ENCODE results near the gene CD40.

CD40 gene

DNA sequence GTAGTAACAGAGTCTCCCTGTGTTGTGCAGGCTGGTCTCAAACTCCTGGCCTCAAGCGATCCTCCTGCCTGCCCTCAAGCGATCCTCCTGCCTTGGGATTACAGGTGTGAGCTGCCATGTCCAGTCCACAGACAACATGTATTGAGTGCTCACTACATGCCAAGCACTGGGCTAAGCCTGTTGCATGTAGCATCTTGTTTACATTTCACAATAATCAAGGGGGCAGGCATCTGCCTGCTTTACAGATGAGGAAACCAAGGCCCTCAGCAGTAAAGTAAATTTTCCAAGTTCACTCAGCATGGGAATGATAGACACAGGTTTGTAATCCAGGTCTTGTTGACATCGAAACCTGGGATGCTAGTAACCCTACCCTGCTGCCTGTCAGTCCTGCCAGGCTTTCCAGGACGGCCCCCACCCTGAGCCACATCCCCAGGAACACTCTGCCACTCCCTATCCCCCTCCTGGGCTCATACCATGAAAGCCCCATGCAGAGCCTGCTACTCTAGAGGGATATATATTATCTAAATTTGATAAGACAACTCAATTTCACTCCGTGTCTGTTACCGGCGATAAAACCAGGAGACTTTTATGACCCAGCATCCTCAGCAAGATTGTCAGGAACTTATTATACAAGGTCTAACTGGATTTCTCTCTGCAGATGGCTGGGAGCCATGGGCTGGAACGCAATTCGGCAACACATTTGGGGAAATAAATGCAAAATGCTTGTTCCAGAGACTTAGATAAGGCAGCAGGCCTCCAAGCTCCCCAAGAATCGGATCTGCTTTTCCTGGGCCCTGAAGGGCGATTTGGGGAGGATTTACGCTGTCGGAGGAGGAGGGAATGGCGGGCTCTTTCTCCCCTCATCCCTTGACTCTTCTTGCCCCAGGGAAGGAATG is 30.4 kb downstream of the CD40 start:
- no peak for DNase-seq (ENCODE audit: low read depth, low spot score)

- no peak for DNase-seq (ENCODE audit: low read depth, low spot score)
These were observed 32.8 kb downstream of the CD40 start for GRCh38 chr20:46150943-46151342.

DNA sequence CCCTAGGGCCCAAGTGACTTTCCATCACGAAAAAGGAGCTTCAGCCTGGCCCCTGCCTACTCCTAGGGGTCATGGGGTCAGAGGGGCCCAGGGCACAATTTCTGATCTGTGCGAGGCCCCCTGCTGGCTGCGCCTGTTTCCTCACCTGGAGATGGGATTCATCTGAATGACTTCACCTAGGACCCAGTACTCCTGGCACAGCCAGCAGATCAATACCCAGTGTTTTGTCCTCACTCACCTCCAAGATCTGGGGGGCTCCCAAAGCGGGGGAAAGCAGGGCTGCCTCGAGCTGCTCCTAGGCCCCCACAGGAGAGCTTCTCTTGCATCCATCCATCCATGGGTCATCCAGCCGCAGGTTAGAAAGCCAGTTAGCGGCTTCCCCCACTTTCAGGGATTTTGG is 33.8 kb downstream of the CD40 start:
- peak; percentile 72 for DNase-seq (ENCODE audit: low read depth, low spot score)

- DNase-seq (ENCODE audit: low read depth, low spot score), result no peak
These were observed 34.9 kb downstream of the CD40 start for GRCh38 chr20:46152824-46153586.

DNA sequence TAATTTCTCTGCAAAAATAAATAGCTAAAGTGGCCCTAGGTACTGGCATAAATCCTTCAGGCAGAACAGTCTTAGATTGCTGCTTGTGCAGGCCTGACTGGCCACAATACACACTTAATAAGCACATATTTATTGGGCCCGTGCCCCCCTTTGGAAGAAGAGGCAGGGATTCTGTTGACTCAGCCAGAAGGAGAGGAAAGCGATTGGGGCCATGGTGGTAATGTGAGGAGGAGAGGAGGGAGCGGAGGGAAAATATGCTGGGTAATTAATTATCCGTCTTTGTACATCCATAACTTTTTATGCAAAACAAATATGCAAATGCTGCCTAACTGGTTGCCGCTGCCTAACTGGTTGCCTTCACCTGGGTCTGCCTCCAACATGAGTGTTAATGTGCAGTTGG is 36.2 kb downstream of the CD40 start:
- no peak for DNase-seq (ENCODE audit: low read depth, low spot score)

- no peak for DNase-seq (ENCODE audit: low read depth, low spot score)
These were observed 36.7 kb downstream of the CD40 start for GRCh38 chr20:46154796-46155195.

- no peak for DNase-seq (ENCODE audit: low read depth, low spot score)
These were observed 38.0 kb downstream of the CD40 start for GRCh38 chr20:46156065-46156464.

GRCh38 chr20:46157076-46157592 is 39.0 kb downstream of the CD40 start:
- DNase-seq (ENCODE audit: low read depth, low spot score), result no peak

GRCh38 chr20:46157625-46158024 is 39.5 kb downstream of the CD40 start:
- DNase-seq (ENCODE audit: low read depth, low spot score), result no peak

GRCh38 chr20:46158476-46158987 is 40.4 kb downstream of the CD40 start:
- DNase-seq (ENCODE audit: low read depth, low spot score), result no peak

- DNase-seq (ENCODE audit: low read depth, low spot score), result no peak
These were observed 41.2 kb downstream of the CD40 start for GRCh38 chr20:46159101-46159897.

GRCh38 chr20:46160661-46161060 is 42.5 kb downstream of the CD40 start:
- no peak for DNase-seq (ENCODE audit: low read depth, low spot score)

DNA sequence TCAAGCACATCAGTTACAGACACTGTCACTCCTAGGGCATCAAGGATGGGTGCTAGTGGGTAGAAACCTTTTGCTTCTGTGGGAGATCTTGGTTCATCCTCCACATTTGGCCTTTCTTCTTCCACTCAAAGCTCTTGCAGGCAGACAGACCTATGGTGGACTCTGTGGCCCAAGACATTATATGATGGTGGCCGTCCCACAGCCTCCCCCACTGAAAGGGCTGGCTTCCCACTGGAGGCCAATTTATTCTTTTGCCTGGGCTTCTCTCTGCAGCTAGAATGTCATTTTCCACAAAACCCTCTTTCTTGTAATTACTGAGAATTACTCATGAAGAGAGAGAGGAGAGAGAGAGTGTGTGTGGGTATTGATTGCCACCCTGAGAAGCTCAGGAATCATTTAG is 43.8 kb downstream of the CD40 start:
- DNase-seq (ENCODE audit: low read depth, low spot score), result no peak

DNA sequence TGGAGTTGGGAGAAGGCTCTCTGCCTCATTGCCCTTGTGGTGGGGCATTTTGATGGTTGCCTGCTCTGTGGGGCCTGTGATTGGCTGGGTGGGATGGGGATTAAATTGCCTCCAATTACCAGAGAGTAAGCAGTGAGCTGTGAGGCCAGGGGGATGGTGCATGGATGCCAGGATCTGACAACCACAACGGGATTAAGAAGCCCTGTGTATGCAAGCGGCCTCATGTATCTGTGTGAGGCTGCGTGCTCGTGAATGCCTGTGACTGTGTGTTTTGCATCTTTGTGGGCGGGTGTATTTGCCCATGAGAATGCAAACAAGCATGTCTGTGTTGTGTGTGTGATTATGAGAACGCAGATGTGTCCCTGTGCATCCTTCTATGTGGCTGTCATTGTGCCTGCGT is 46.1 kb downstream of the CD40 start:
- DNase-seq (ENCODE audit: low read depth, low spot score), result no peak

DNA sequence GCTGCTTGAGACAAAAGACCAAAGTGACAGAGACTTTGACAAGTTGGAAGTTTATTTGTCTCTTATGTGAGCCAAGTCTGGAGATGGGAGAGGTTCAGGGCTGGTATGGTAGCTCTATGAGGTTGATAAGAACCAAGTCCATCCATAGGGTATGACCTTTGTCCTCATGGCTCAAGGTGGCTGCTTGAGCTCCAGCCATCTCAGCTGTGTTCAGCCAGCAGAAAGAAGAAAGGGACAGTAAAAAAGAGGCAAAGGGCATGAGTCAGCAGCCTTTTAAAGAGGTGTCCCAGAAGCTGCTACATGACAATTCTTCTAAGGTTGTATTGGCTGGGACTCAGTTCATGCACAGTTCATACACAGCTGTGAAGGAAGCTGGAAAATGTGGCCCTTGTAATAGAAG is 49.0 kb downstream of the CD40 start:
- DNase-seq (ENCODE audit: low read depth, low spot score), result no peak

DNA sequence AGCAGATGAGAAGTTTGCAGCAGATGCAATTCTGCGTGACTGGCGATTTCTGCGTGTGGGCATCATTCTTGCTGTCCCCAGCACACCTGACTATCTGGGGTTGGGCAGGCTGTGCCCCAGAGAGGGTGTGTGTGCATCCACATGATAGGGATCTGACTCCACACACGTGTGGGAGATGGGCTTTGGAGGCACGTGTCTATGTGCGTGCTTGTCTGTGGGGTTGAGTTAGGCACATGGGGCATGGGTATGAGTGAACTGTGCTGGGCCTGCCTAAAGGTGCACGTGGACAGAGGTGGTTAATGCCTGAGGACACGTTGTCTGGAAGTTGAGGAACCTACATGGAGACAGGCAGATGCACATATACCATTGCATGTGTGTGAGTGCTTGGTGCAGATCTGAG is 50.3 kb downstream of the CD40 start:
- DNase-seq (ENCODE audit: low read depth, low spot score), result no peak

DNA sequence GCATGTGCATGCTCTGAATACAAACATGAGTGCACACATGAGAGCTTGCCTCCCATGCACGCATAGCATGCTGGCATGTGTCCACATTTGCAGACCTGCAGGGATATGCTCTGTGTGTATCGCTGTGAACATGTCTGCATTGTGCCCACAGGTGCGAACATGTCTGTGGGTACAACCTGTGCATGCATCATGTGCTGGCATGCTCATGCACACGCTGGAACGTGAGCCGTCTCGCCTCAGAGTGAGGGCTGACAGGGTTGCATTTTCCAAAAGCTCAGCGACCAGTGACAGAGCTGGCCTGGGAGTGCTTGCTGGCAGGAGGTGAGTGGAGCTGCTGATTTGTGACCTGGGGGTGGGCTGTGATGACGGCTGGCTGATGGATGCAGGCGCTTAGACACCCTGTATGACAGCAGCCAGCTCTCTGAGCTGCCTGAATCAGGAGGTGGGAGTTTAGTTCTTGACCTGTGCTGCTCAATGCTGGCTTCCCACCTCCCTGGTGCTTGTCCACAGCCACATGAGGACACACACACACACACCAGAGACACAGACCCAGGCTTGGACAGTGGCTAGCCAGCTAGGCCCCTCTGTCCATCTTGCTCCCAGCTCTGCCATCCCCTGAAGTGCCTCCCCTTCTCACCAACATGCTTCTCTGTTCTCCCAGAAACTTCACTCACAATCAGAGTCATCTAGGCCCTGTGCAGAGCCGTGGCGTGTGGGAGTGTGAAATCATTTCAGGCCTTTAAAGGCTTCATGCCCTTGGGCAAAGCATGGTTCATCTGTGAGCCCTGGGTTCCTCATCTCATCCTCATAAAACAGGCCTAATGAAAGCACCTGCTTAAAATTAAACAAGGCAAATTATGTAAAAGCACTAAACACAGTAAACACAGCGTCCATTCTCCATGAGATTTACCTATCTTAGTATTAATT is 51.4 kb downstream of the CD40 start:
- peak; percentile 46 for DNase-seq (ENCODE audit: low read depth, low spot score)

- DNase-seq (ENCODE audit: low read depth, low spot score), result no peak
These were observed 53.4 kb downstream of the CD40 start for GRCh38 chr20:46171476-46171875.

DNA sequence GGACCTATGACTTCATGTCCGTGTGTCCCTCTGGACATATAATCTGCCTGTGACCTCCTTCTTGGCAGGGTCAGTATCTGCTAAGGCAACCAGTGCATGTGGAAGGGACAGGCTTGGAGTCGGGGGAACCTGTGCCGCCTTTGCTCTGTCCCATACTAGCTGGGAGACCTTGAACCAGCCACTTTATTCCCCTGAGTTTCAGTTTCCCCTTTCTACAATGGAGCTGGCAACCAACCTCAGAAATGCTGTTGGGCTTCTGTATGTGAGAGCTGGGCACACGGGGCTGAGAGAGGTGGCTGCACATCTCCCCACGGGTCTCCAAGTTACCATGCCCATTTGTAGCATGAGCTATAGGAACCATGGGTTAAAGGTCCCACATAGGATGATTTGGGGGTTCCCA is 53.8 kb downstream of the CD40 start:
- DNase-seq (ENCODE audit: low read depth, low spot score), result no peak

DNA sequence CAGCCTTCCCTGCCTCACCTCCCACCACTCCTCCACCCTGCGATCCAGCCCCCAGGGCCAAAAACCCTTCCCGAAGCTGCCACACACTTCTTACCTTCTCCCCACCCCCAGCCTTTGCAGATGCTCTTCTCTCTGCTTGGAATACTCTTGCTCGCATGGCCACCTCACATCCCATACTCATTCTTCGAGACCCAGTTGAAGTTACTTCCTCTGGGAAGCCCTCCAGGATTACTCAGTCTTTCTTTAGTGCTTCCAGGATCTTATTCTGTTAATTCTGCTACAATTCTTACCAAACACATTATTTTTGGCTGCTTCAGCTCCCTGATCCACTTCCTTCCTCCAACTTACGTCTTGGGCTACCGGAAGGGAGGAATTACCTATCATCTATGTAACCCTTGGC is 54.3 kb downstream of the CD40 start:
- DNase-seq (ENCODE audit: low read depth, low spot score), result no peak

All from ELF-1 (cell line).